ENCODE data around the gene TFAP2C. TPM values are rescaled to one million over a fixed set of nuclear protein-coding genes. Genes with fewer than 3 reads are reported as not detected.

TFAP2C gene
- total and polyA plus RNA-seq, 10 of the 15 experiments (the other 5 are each of a cell fraction or from before 2014, with no cell fraction given): 0.49 TPM; not detected in 9

- TF ChIP-seq USF2 (IDR thresholded peaks at IDR 0.05; ENCODE audit: borderline replicate concordance, low read depth, low read length): no peak
- TF ChIP-seq ESRRA (IDR thresholded peaks at IDR 0.05; ENCODE audit: low read length): no peak
- TF ChIP-seq RAD51 (IDR thresholded peaks at IDR 0.05): no peak
- TF ChIP-seq ZZZ3 (IDR thresholded peaks at IDR 0.05; ENCODE audit: control insufficient read depth, insufficient read length, low read depth): no peak
- no peak for TF ChIP-seq SUPT20H (IDR thresholded peaks at IDR 0.05; ENCODE audit: borderline replicate concordance, control insufficient read depth, low read depth, low read length)
- no peak for TF ChIP-seq CBFB (IDR thresholded peaks at IDR 0.05; ENCODE audit: low read depth)
- no peak for TF ChIP-seq BACH1 (IDR thresholded peaks at IDR 0.05; ENCODE audit: borderline replicate concordance)
- TF ChIP-seq CREB1 (IDR thresholded peaks at IDR 0.05; ENCODE audit: low read depth): no peak
Observed at GRCh38 chr20:56628873-56629463, at the start of gene TFAP2C (continued).

DNA sequence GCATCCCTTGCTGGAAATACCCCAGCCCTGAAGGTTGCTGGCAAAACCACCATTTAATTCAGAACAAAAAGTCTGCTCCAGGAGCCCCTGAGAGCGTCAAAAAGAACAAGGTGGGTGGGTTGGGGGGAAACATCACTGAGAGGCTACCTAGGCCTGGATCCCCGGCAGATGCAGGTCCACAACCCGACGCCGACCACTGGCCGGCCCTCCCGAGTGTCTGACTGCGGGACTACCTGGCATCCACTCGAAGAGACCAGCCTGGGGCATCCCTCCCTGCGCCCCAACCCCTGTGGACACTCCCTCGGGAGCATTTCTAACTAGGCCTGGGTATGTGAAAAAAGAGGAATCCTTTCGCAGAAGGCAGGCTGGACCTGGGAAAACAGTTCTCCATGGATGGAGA, 48.9 kb upstream of the TFAP2C start:
- intact Hi-C loops (cut with micrococcal nuclease; ENCODE audit: unreplicated experiment): no loop called here
- ChIA-PET POLR2A (no interaction called here), SMC1A (ENCODE audit: uncharacterized antibody, unreplicated experiment) (interaction anchor here (2.0 kb wide), 1 partner anchor 30 kb away, joined by 8 read pairs; no protein-coding TSS in a partner anchor), RAD21 (ENCODE audit: unreplicated experiment) (interaction anchor here (2.9 kb wide), 1 partner anchor 29 kb away, joined by 17 read pairs; no protein-coding TSS in a partner anchor), CTCF (interaction anchor here (6.7 kb wide), 1 partner anchor 30 kb away, joined by 83 read pairs; no protein-coding TSS in a partner anchor)
- Histone ChIP-seq H4K20me1 (ENCODE audit: control insufficient read depth, insufficient read depth) (no peaks in the 10 kb centered on the region), H3K4me3 (no peak overlapping the region), H3K27me3 (replicated peaks in 1 of 2; ENCODE audit: control insufficient read depth in 2 of 2, insufficient read depth in 2 of 2, low read length in 1 of 2) (no peaks in the 10 kb centered on the region; a peak in 1 of 4 replicates), H3K79me2 (ENCODE audit: control insufficient read depth, insufficient read depth, low read length) (no peaks in the 10 kb centered on the region), H3K36me3 (ENCODE audit: control insufficient read depth in 2 of 2, insufficient read depth in 2 of 2, low read length in 1 of 2) (no peaks in the 10 kb centered on the region), H3K9me3 (replicated peaks; ENCODE audit: control insufficient read depth, insufficient read depth, low read length) (no peaks in the 10 kb centered on the region), H3K4me1 (ENCODE audit: control insufficient read depth, insufficient read depth, low read length) (no peaks in the 10 kb centered on the region), H3K27ac (ENCODE audit: control insufficient read depth, insufficient read depth) (no peak overlapping the region), H2AFZ (ENCODE audit: control insufficient read depth, low read depth, low read length) (no peak overlapping the region), H3K4me2 (ENCODE audit: control insufficient read depth, insufficient read depth) (no peak overlapping the region), H3K9ac (ENCODE audit: control insufficient read depth, insufficient read depth, low read length) (no peak overlapping the region)
- FAIRE-seq (no peak), ATAC-seq (no peak), DNase-seq (ENCODE audit: low read depth, low spot score) (no peak)
- no peak for TF ChIP-seq IKZF1 (conservative IDR thresholded peaks at IDR 0.05)
- no peak for TF ChIP-seq EZH2 (IDR thresholded peaks at IDR 0.05; ENCODE audit: borderline replicate concordance, control insufficient read depth, low read depth, low read length)
- no peak for TF ChIP-seq HDAC2 (IDR thresholded peaks at IDR 0.05)
- no peak for TF ChIP-seq RUNX3 (IDR thresholded peaks at IDR 0.05; ENCODE audit: low read length)
- no peak for TF ChIP-seq STAT3 (IDR thresholded peaks at IDR 0.05; ENCODE audit: low read depth, low read length)
- TF ChIP-seq CBFB (IDR thresholded peaks at IDR 0.05; ENCODE audit: low read depth): no peak
- no peak for TF ChIP-seq ZBED1 (IDR thresholded peaks at IDR 0.05; ENCODE audit: borderline replicate concordance)
- no peak for TF ChIP-seq CHD1 (IDR thresholded peaks at IDR 0.05; ENCODE audit: low read depth, low read length)
- TF ChIP-seq, protein P1, sequence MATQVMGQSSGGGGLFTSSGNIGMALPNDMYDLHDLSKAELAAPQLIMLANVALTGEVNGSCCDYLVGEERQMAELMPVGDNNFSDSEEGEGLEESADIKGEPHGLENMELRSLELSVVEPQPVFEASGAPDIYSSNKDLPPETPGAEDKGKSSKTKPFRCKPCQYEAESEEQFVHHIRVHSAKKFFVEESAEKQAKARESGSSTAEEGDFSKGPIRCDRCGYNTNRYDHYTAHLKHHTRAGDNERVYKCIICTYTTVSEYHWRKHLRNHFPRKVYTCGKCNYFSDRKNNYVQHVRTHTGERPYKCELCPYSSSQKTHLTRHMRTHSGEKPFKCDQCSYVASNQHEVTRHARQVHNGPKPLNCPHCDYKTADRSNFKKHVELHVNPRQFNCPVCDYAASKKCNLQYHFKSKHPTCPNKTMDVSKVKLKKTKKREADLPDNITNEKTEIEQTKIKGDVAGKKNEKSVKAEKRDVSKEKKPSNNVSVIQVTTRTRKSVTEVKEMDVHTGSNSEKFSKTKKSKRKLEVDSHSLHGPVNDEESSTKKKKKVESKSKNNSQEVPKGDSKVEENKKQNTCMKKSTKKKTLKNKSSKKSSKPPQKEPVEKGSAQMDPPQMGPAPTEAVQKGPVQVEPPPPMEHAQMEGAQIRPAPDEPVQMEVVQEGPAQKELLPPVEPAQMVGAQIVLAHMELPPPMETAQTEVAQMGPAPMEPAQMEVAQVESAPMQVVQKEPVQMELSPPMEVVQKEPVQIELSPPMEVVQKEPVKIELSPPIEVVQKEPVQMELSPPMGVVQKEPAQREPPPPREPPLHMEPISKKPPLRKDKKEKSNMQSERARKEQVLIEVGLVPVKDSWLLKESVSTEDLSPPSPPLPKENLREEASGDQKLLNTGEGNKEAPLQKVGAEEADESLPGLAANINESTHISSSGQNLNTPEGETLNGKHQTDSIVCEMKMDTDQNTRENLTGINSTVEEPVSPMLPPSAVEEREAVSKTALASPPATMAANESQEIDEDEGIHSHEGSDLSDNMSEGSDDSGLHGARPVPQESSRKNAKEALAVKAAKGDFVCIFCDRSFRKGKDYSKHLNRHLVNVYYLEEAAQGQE (IDR thresholded peaks at IDR 0.05; ENCODE audit: low read depth, low read length): no peak
- no peak for TF ChIP-seq GATAD2B (conservative IDR thresholded peaks at IDR 0.05; ENCODE audit: low read depth)
- no peak for TF ChIP-seq RBBP5 (conservative IDR thresholded peaks at IDR 0.05)
- TF ChIP-seq LARP7 (IDR thresholded peaks at IDR 0.05): no peak
- no peak for TF ChIP-seq RCOR1 (conservative IDR thresholded peaks at IDR 0.05; ENCODE audit: low read depth, low read length)
- in situ Hi-C loops (cut with MboI): no loop called here
- WGBS (ENCODE audit: insufficient coverage, insufficient replicate concordance, low lambda C conversion rate, missing lambda C conversion rate): 45% methylated on average over 10 of the region's 12 CpGs
- no TSS peak for BruUV-seq (replicated peaks)

Measured in GM12878 (cell line).